Activated naive CD4-positive, alpha-beta T cell treated with anti-CD3 and anti-CD28 coated beads, Interleukin-2, amount 50 U/mL, for 24 hours (primary cell): Measurements from ENCODE around the gene SLC9A3.
A peak's percentile ranks its signal among the peaks of the same experiment; 100 is the strongest.

ENCODE experiments used
- H3K27ac Mint-ChIP-seq: one replicate; pipeline ENCODE4 v1.8.0; 2021; ENCODE audit warnings: mild to moderate bottlenecking, mixed read lengths
- H3K27me3 Mint-ChIP-seq: one replicate; pipeline ENCODE4 v1.8.0; 2021; ENCODE audit warnings: mixed read lengths
- H3K36me3 Mint-ChIP-seq: one replicate; pipeline ENCODE4 v1.8.0; 2021; ENCODE audit warnings: mixed read lengths
- H3K4me1 Mint-ChIP-seq: one replicate; pipeline ENCODE4 v1.8.0; 2021; ENCODE audit warnings: mixed read lengths
- H3K4me3 Mint-ChIP-seq: one replicate; pipeline ENCODE4 v1.8.0; 2021; ENCODE audit warnings: mild to moderate bottlenecking, mixed read lengths
- H3K9me3 Mint-ChIP-seq: one replicate; pipeline ENCODE4 v1.8.0; 2021; ENCODE audit warnings: mixed read lengths

Gene SLC9A3

DNA sequence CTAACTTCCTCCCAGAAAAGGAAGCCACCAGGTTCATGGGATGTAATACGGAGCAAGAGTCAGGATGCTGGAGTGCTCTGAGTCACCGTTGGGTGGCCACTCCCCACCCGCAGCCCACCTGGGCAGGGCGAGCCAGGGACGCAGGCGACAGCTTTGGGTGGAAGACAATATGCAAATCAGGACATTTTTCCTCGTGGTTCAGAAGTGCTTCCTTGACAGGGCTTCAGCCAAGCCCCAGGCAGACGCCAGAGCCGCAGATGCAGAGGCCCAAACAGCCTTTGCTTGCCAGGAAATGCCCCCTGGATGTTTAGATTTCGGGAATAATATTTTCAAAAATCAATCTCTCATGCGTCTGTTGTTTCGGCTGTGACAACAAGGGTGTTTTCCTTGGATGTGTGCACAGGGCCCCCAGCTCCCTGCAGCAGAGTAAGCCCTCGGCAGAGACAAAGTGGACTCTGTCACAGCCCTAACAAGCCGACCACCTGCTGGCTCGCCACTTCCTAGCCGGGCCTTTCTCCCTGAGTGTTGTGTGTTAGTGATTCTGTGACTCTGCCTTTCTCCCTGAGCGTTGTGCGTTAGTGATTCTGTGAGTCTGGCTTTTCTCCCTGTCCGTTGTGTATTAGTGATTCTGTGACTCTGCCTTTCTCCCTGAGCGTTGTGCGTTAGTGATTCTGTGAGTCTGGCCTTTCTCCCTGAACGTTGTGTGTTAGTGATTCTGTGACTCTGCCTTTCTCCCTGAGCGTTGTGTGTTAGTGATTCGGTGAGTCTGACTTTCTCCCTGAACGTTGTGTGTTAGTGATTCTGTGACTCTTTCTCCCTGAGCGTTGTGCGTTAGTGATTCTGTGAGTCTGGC, 11.8 kb upstream of the SLC9A3 start:
- no peaks in the 10 kb centered on the region for H3K9me3 Mint-ChIP-seq
- H3K27me3 Mint-ChIP-seq, result peaks cover 4% of the 10 kb centered on the region
- H3K27ac Mint-ChIP-seq, result no peak overlapping the region
- no peaks in the 10 kb centered on the region for H3K4me1 Mint-ChIP-seq
- H3K4me3 Mint-ChIP-seq, result no peak overlapping the region
- no peaks in the 10 kb centered on the region for H3K36me3 Mint-ChIP-seq

GRCh38 chr5:534743-535671, 10.8 kb upstream of the SLC9A3 start:
- peaks cover 11% of the 10 kb centered on the region for H3K27me3 Mint-ChIP-seq
- no peak overlapping the region for H3K4me3 Mint-ChIP-seq
- H3K9me3 Mint-ChIP-seq, result no peaks in the 10 kb centered on the region
- H3K4me1 Mint-ChIP-seq, result peaks cover 3% of the 10 kb centered on the region
- H3K36me3 Mint-ChIP-seq, result no peaks in the 10 kb centered on the region
- H3K27ac Mint-ChIP-seq, result no peak overlapping the region

- Mint-ChIP-seq H3K9me3 (no peaks in the 10 kb centered on the region), H3K4me1 (peaks cover 11% of the 10 kb centered on the region), H3K4me3 (no peak overlapping the region), H3K27me3 (peaks cover 17% of the 10 kb centered on the region), H3K27ac (no peak overlapping the region), H3K36me3 (no peaks in the 10 kb centered on the region)
Observed at GRCh38 chr5:533955-534742, 9.9 kb upstream of the SLC9A3 start.

DNA sequence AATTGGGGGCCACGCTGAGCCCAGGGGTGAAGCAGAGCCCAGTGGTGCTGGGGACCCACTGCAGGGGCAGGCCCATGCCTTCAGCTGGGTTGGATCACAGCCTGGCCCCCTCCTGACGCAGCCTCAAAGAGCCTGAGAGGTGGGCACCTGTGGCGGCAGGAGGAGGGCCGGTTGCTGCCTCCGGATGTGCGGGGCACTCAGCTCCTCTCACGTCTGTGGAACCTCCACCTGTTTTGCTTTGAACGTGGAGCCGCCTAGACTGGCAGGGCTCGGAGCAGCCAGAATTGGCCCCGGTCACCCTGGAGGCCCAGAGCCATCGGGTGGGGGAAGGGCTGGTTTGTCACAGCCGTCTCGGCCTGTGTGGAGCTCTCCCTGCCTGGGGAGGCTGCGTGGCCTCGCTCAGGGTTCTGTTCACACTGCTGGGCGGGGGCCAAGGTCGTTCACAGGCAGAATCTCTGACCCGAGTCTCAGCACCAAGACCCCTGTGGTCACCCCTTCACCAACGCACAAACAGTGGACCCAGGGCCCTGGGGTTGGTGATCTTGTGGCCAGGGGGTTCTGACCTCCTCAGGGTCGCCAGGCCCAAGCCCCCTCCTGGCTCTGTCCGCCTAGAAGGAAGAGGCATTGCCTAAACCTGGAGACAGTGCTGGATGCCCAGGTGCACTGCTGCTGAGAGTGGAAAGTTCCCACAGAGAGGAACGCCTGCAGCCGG, 9.2 kb upstream of the SLC9A3 start:
- no peak overlapping the region for H3K4me3 Mint-ChIP-seq
- H3K9me3 Mint-ChIP-seq, result no peaks in the 10 kb centered on the region
- H3K36me3 Mint-ChIP-seq, result no peaks in the 10 kb centered on the region
- peaks cover 18% of the 10 kb centered on the region for H3K27me3 Mint-ChIP-seq
- peaks cover 15% of the 10 kb centered on the region for H3K4me1 Mint-ChIP-seq
- H3K27ac Mint-ChIP-seq, result no peak overlapping the region

DNA sequence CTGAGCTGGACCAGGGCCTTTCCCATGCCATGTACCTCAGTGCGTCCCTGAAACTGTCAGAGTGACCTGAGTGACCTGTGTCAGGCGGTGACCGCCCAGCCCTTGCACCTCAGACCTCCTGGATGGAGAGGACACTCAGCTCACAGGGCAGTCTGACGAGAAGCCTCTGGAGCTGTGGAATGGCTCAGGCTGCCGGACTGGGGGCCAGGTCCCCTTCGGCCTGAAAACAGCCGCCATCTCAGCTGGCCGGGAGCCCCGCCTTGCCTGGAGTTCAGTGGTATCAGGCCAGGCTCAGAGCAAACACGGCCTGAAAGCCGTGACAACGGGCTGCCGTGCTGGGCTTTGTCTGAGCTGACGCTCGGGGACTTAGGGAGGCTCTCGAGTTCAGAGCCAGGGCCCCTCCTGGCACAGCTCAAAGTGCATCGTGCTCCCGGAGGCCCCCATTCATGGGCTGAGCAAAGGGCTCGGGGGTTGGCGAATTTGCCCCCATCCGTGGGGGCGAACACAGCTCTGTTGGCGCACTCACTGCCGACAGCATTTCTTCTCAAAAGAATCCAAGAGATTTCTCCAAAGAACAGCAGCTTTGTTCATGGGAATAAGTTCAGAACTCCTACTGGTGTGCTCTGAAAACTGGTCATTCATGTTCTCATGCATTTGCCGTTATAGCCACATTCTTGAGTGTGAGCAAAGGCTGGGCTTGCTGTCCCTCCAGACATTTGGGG, 8.4 kb upstream of the SLC9A3 start:
- no peaks in the 10 kb centered on the region for H3K9me3 Mint-ChIP-seq
- peaks cover 16% of the 10 kb centered on the region for H3K4me1 Mint-ChIP-seq
- H3K36me3 Mint-ChIP-seq, result no peaks in the 10 kb centered on the region
- no peak overlapping the region for H3K4me3 Mint-ChIP-seq
- no peak overlapping the region for H3K27ac Mint-ChIP-seq
- peaks cover 19% of the 10 kb centered on the region for H3K27me3 Mint-ChIP-seq

GRCh38 chr5:531749-532315, 7.6 kb upstream of the SLC9A3 start:
- H3K27ac Mint-ChIP-seq, result no peak overlapping the region
- H3K4me1 Mint-ChIP-seq, result peaks cover 24% of the 10 kb centered on the region

GRCh38 chr5:531101-531748, 7.0 kb upstream of the SLC9A3 start:
- peaks cover 27% of the 10 kb centered on the region for H3K27me3 Mint-ChIP-seq
- H3K9me3 Mint-ChIP-seq, result no peaks in the 10 kb centered on the region
- no peaks in the 10 kb centered on the region for H3K36me3 Mint-ChIP-seq
- no peak overlapping the region for H3K4me3 Mint-ChIP-seq
- peaks cover 24% of the 10 kb centered on the region for H3K4me1 Mint-ChIP-seq
- H3K27ac Mint-ChIP-seq, result peak overlapping the region; percentile 46

More at GRCh38 chr5:531749-532315, 7.6 kb upstream of the SLC9A3 start:
- Mint-ChIP-seq H3K9me3 (no peaks in the 10 kb centered on the region), H3K27me3 (peaks cover 24% of the 10 kb centered on the region), H3K4me3 (no peak overlapping the region), H3K36me3 (no peaks in the 10 kb centered on the region)

GRCh38 chr5:530001-530955, 6.0 kb upstream of the SLC9A3 start:
- Mint-ChIP-seq H3K27me3 (peaks cover 37% of the 10 kb centered on the region), H3K36me3 (no peaks in the 10 kb centered on the region), H3K27ac (no peak overlapping the region), H3K9me3 (no peaks in the 10 kb centered on the region), H3K4me3 (no peak overlapping the region), H3K4me1 (peaks cover 29% of the 10 kb centered on the region)

DNA sequence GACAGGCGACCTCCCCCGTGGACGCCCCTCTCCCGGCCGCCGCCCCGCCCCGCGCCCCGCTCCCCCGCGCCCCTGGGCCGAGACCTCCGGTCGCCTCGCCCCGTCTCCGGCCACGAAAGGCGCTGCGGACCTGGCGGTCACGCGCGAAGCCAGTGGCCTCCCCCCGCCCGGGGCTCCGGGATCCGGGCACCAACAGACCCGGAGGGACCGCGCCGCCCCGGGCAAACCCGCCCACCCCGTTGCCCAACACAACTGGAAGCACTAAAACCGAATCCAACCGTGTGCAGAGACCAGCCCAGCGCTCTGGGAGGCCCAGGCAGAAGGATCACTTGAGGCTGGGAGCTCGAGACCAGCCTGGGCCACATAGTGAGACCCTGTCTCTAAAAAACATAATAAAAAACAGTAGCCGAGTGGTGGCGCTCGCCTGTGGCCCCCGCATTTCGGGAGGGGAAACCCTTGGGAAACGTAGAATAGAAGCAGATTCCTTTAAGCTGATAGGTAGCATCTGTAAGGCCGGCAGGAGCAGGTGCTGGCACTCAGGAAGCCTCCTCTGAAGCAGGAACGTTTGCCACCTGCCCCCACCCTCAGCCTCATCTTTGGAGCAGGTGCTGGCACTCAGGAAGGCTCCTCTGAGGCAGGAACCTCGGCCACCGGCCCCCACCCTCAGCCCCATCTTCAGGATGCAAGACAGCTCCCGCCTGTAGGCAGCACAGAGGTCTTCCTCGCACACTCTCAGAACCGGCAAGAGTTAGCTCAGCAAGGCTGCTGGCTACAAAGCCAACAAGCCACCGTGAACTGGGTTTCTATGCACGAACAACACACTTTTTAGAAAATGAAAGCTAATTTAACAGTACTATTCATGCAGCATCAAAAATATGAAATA, 4.6 kb upstream of the SLC9A3 start:
- Mint-ChIP-seq H3K4me3 (peak overlapping the region; percentile 41), H3K9me3 (no peaks in the 10 kb centered on the region), H3K27ac (no peak overlapping the region)

DNA sequence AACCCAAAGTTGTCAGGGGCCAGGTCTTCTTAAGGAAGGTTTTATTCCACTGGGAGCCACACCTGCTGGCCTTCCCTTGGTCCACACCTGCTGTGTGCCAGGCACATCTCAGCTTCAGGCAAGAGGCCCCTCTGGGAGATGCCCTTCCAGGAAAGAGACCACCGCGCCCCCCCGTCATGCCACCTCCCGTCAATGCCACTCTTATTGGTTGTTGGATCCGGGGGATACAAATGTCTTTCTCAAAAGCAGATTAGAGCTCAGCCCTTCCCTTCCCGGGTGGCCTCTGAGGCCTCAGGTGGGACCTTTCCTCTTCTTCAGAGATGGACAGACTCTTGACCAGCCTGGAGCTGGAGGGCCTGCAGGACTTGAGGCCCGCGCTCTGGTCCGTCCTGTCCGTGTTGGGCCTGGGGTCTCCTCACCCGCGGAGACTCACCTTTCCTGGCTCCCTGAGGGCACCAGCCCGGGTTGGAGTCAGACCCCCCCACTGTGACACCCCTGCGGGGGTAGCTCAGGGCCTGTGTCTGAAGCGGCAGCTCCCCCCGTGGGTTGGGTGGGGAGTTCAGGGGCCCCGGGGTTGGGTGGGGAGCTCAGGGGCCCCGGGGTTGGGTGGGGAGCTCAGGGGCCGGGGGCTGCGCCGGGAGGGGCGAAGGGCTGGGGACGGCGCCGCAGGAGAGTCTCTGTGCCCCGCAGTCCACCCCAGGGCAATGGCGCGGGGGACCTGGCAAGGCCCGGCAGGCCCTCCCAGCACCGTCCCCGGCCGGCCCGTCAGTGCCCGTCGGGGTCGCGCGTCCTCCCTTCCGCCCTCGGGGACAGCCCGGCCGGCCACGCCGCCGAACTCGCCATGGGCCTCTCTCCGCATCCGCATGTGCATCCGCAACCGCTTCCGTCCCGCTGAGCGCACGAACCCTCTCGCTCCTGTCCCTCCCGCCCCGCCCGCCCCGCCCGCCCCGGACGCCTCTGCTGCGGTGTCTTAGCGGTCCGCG, 3.7 kb upstream of the SLC9A3 start:
- H3K4me1 Mint-ChIP-seq, result peaks cover 40% of the 10 kb centered on the region
- peak overlapping the region; percentile 66 for H3K4me3 Mint-ChIP-seq

More for the DNA sequence above, 4.6 kb upstream of the SLC9A3 start:
- peaks cover 35% of the 10 kb centered on the region for H3K4me1 Mint-ChIP-seq
- H3K36me3 Mint-ChIP-seq, result no peaks in the 10 kb centered on the region
- H3K27me3 Mint-ChIP-seq, result peaks cover 41% of the 10 kb centered on the region

GRCh38 chr5:526456-527088, 2.3 kb upstream of the SLC9A3 start:
- no peaks in the 10 kb centered on the region for H3K36me3 Mint-ChIP-seq
- peaks cover 40% of the 10 kb centered on the region for H3K4me1 Mint-ChIP-seq
- H3K9me3 Mint-ChIP-seq, result no peaks in the 10 kb centered on the region
- H3K4me3 Mint-ChIP-seq, result no peak overlapping the region
- no peak overlapping the region for H3K27ac Mint-ChIP-seq
- H3K27me3 Mint-ChIP-seq, result peaks cover 44% of the 10 kb centered on the region

More for the DNA sequence above, 3.7 kb upstream of the SLC9A3 start:
- Mint-ChIP-seq H3K9me3 (no peaks in the 10 kb centered on the region), H3K27ac (no peak overlapping the region), H3K36me3 (no peaks in the 10 kb centered on the region), H3K27me3 (peaks cover 44% of the 10 kb centered on the region)
